Endometrial microvascular endothelial cells (primary cell): ENCODE measurements around the gene CCNC. TPM values are rescaled to one million over a fixed set of nuclear protein-coding genes. Genes with fewer than 3 reads are reported as not detected.

Source experiments
- in situ Hi-C: cut with HindIII; loops from 2 replicates; pipeline ENCODE4 v1.10.0; 2017; ENCODE audit warnings: low sequenced_read_pairs, low pct_unique_long_range_greater_than_20kb; ENCODE audit errors: inconsistent ontology term
- total RNA-seq: library from RNA; depleted of rRNA; stranded (reverse); fragments of >200 nt; gene quantifications from one replicate; pipeline ENCODE4 v1.2.3, GENCODE V29; 2015; ENCODE audit errors: inconsistent ontology term

CCNC gene
- 90.8 TPM for total RNA-seq

- in situ Hi-C loops: no loop called here
Observed at GRCh38 chr6:99568103-99568933, at the start of gene CCNC. TSS of gene CCNC (minus strand) at chr6:99568660. CDS start at chr6:99568527, 133 bp downstream.

GRCh38 chr6:99617131-99617530 is 48.7 kb upstream of the CCNC start:
- in situ Hi-C loops: no loop called here

GRCh38 chr6:99614430-99615186 is 46.1 kb upstream of the CCNC start:
- in situ Hi-C loops: no loop called here

GRCh38 chr6:99613705-99614429 is 45.4 kb upstream of the CCNC start:
- in situ Hi-C loops: no loop called here

GRCh38 chr6:99613409-99613704 is 44.9 kb upstream of the CCNC start:
- in situ Hi-C loops: no loop called here

GRCh38 chr6:99612551-99613408 is 44.3 kb upstream of the CCNC start:
- in situ Hi-C loops: no loop called here

GRCh38 chr6:99611148-99611547 is 42.7 kb upstream of the CCNC start:
- in situ Hi-C loops: no loop called here

GRCh38 chr6:99609905-99610489 is 41.5 kb upstream of the CCNC start:
- in situ Hi-C loops: no loop called here

GRCh38 chr6:99608886-99609482 is 40.5 kb upstream of the CCNC start:
- in situ Hi-C loops: no loop called here

GRCh38 chr6:99608059-99608885 is 39.8 kb upstream of the CCNC start:
- in situ Hi-C loops: no loop called here

GRCh38 chr6:99607416-99608036 is 39.1 kb upstream of the CCNC start:
- in situ Hi-C loops: no loop called here

- in situ Hi-C loops: no loop called here
Observed at GRCh38 chr6:99606656-99607415, 38.4 kb upstream of the CCNC start, which contains the start of gene PRDM13. TSS of gene PRDM13 (plus strand) at chr6:99606833. CDS start at chr6:99607035, 202 bp downstream.

GRCh38 chr6:99605911-99606655 is 37.6 kb upstream of the CCNC start:
- in situ Hi-C loops: no loop called here

- in situ Hi-C loops: no loop called here
Observed at GRCh38 chr6:99605074-99605734, 36.7 kb upstream of the CCNC start.
